GM21447 (cell line): ENCODE data around the gene C12orf57.
A peak's percentile ranks its signal among the peaks of the same experiment; 100 is the strongest.

Source experiments
- ATAC-seq: cut with Tn5 transposase; IDR thresholded peaks from one replicate; pipeline ENCODE4 v1.9.1; 2021; ENCODE audit not compliant: unreplicated experiment

The C12orf57 gene

GRCh38 chr12:6952121-6952862 lies 8.5 kb downstream of the C12orf57 start:
- ATAC-seq, result no peak

GRCh38 chr12:6952863-6953441 lies 9.1 kb downstream of the C12orf57 start:
- no peak for ATAC-seq

- ATAC-seq, result peak; percentile 44
Measured at GRCh38 chr12:6953442-6954315, 9.9 kb downstream of the C12orf57 start.

- no peak for ATAC-seq
Measured at GRCh38 chr12:6954316-6955107, 10.7 kb downstream of the C12orf57 start.

- no peak for ATAC-seq
Measured at GRCh38 chr12:6955108-6956020, 11.5 kb downstream of the C12orf57 start.

- ATAC-seq, result no peak
Measured at GRCh38 chr12:6956021-6956727, 12.4 kb downstream of the C12orf57 start.

GRCh38 chr12:6957151-6957701 lies 13.4 kb downstream of the C12orf57 start:
- no peak for ATAC-seq

- no peak for ATAC-seq
Measured at GRCh38 chr12:6957741-6958608, 14.2 kb downstream of the C12orf57 start.

GRCh38 chr12:6958609-6959057 lies 14.8 kb downstream of the C12orf57 start:
- ATAC-seq, result no peak

- ATAC-seq, result peak; percentile 49
Measured at GRCh38 chr12:6959058-6959804, 15.4 kb downstream of the C12orf57 start.

GRCh38 chr12:6959805-6960592 lies 16.2 kb downstream of the C12orf57 start:
- no peak for ATAC-seq

GRCh38 chr12:6960593-6961277 lies 16.9 kb downstream of the C12orf57 start:
- ATAC-seq, result peak; percentile 27

GRCh38 chr12:6961278-6961694 lies 17.5 kb downstream of the C12orf57 start:
- no peak for ATAC-seq

- no peak for ATAC-seq
Measured at GRCh38 chr12:6961695-6962284, 18.0 kb downstream of the C12orf57 start.

GRCh38 chr12:6962285-6963015 lies 18.6 kb downstream of the C12orf57 start:
- ATAC-seq, result no peak
